Measurements from ENCODE around the gene WIPF1. TPM values are rescaled to one million over a fixed set of nuclear protein-coding genes. Genes with fewer than 3 reads are reported as not detected.

Gene WIPF1
- polyA plus RNA-seq, 1 experiment = 34.9 TPM

GRCh38 chr2:174593574-174594203 lies 3.9 kb downstream of the WIPF1 start:
- no peak for DNase-seq (ENCODE audit: low read depth)
- ChIA-PET POLR2A (interaction anchor here (1.0 kb wide), 1 partner anchor 17 kb away, joined by 3 read pairs; no protein-coding TSS in a partner anchor), CTCF (interaction anchor here (0.6 to 2.5 kb wide), 6 partner anchors 16 to 534 kb away, joined by 3 to 7 read pairs (median 4); no protein-coding TSS in a partner anchor)
- H3K4me3 ChIP-seq (ENCODE audit: low read depth, low read length) = no peak overlapping the region
- H3K27me3 ChIP-seq (ENCODE audit: control insufficient read depth, insufficient read depth, low read length) = no peaks in the 10 kb centered on the region
- H3K36me3 ChIP-seq (ENCODE audit: control insufficient read depth, insufficient read depth, low read length) = no peaks in the 10 kb centered on the region
- TF ChIP-seq CTCF (IDR thresholded peaks at IDR 0.05; ENCODE audit: insufficient read depth, low read depth, low read length) = no peak

- Histone ChIP-seq H3K36me3 (ENCODE audit: control insufficient read depth, insufficient read depth, low read length) (no peaks in the 10 kb centered on the region), H3K4me3 (ENCODE audit: low read depth, low read length) (no peak overlapping the region), H3K27me3 (ENCODE audit: control insufficient read depth, insufficient read depth, low read length) (no peaks in the 10 kb centered on the region)
- CTCF ChIA-PET = interaction anchor here (1.7 to 2.5 kb wide), 3 partner anchors 15 to 96 kb away, joined by 5 to 7 read pairs (median 6); no protein-coding TSS in a partner anchor
- TF ChIP-seq CTCF (IDR thresholded peaks at IDR 0.05; ENCODE audit: insufficient read depth, low read depth, low read length) = no peak
- POLR2A ChIA-PET = no interaction called here
- no peak for DNase-seq (ENCODE audit: low read depth)
These were observed 4.6 kb downstream of the WIPF1 start for GRCh38 chr2:174593041-174593440.

- Histone ChIP-seq H3K36me3 (ENCODE audit: control insufficient read depth, insufficient read depth, low read length) (no peaks in the 10 kb centered on the region), H3K27me3 (ENCODE audit: control insufficient read depth, insufficient read depth, low read length) (no peaks in the 10 kb centered on the region), H3K4me3 (ENCODE audit: low read depth, low read length) (no peak overlapping the region)
- DNase-seq (ENCODE audit: low read depth) = no peak
- POLR2A ChIA-PET = interaction anchor here (0.6 kb wide), 1 partner anchor 606 kb away, joined by 9 read pairs; no protein-coding TSS in a partner anchor
- CTCF ChIA-PET = interaction anchor here (0.9 to 1.5 kb wide), 3 partner anchors 13 to 106 kb away, joined by 3 to 4 read pairs (median 3); no protein-coding TSS in a partner anchor
- no peak for TF ChIP-seq CTCF (IDR thresholded peaks at IDR 0.05; ENCODE audit: insufficient read depth, low read depth, low read length)
These were observed 5.9 kb downstream of the WIPF1 start for GRCh38 chr2:174591740-174592139.

- no peak for TF ChIP-seq CTCF (IDR thresholded peaks at IDR 0.05; ENCODE audit: insufficient read depth, low read depth, low read length)
- CTCF ChIA-PET = interaction anchor here (0.9 to 1.5 kb wide), 4 partner anchors 12 to 107 kb away, joined by 3 to 4 read pairs (median 3); no protein-coding TSS in a partner anchor
- DNase-seq (ENCODE audit: low read depth) = no peak
These were observed 6.5 kb downstream of the WIPF1 start for GRCh38 chr2:174590928-174591648.

GRCh38 chr2:174590346-174590745 lies 7.3 kb downstream of the WIPF1 start:
- TF ChIP-seq CTCF (IDR thresholded peaks at IDR 0.05; ENCODE audit: insufficient read depth, low read depth, low read length) = no peak
- ChIA-PET POLR2A (no interaction called here), CTCF (interaction anchor here (0.7 to 1.3 kb wide), 2 partner anchors 12 to 13 kb away, joined by 3 to 4 read pairs; no protein-coding TSS in a partner anchor)
- H3K36me3 ChIP-seq (ENCODE audit: control insufficient read depth, insufficient read depth, low read length) = no peaks in the 10 kb centered on the region
- DNase-seq (ENCODE audit: low read depth) = no peak
- no peak overlapping the region for H3K4me3 ChIP-seq (ENCODE audit: low read depth, low read length)
- no peaks in the 10 kb centered on the region for H3K27me3 ChIP-seq (ENCODE audit: control insufficient read depth, insufficient read depth, low read length)

More at GRCh38 chr2:174590928-174591648, 6.5 kb downstream of the WIPF1 start:
- POLR2A ChIA-PET = interaction anchor here (0.6 kb wide), 1 partner anchor 606 kb away, joined by 9 read pairs; no protein-coding TSS in a partner anchor
- no peaks in the 10 kb centered on the region for H3K36me3 ChIP-seq (ENCODE audit: control insufficient read depth, insufficient read depth, low read length)
- H3K4me3 ChIP-seq (ENCODE audit: low read depth, low read length) = no peak overlapping the region
- no peaks in the 10 kb centered on the region for H3K27me3 ChIP-seq (ENCODE audit: control insufficient read depth, insufficient read depth, low read length)
